Measurements from ENCODE around the gene KCNJ10.
A peak's percentile ranks its signal among the peaks of the same experiment; 100 is the strongest.

The KCNJ10 gene

DNA sequence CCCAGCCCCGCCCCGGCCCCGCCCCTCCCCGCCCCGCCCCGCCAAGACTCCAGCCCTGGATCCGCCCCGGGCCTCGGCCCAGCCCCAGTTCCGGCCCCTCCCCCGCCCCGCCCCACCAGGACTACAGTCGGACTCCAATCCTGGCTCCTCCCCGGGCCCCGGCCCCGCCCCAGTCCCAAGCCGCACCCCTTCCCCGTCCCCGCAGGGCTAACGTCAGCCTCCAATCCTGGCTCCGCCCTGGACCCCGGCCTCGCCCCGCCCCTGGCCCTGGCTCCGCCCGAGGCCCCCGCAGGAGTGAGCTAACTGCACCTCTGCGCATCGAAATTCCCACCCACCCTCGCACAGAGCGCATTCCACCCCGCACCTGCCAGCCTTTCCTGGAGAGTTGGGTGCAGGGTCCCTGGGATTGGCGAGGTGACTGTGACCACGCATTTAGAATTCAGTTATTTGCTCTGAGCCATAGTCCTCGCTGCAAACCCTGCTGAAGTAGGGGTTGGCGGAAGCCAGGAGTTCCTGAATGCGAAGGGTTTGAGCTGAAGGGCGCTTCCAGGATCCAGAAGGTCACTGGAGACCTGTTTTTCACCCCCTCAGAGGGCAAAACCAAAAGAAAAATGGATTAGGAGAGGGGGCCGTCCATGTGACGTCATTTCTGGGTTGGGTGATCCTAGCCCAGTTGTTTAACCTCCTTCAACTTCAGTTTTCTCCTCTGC is 29.0 kb upstream of the KCNJ10 start:
- DNase-seq: peak; percentile 96

DNA sequence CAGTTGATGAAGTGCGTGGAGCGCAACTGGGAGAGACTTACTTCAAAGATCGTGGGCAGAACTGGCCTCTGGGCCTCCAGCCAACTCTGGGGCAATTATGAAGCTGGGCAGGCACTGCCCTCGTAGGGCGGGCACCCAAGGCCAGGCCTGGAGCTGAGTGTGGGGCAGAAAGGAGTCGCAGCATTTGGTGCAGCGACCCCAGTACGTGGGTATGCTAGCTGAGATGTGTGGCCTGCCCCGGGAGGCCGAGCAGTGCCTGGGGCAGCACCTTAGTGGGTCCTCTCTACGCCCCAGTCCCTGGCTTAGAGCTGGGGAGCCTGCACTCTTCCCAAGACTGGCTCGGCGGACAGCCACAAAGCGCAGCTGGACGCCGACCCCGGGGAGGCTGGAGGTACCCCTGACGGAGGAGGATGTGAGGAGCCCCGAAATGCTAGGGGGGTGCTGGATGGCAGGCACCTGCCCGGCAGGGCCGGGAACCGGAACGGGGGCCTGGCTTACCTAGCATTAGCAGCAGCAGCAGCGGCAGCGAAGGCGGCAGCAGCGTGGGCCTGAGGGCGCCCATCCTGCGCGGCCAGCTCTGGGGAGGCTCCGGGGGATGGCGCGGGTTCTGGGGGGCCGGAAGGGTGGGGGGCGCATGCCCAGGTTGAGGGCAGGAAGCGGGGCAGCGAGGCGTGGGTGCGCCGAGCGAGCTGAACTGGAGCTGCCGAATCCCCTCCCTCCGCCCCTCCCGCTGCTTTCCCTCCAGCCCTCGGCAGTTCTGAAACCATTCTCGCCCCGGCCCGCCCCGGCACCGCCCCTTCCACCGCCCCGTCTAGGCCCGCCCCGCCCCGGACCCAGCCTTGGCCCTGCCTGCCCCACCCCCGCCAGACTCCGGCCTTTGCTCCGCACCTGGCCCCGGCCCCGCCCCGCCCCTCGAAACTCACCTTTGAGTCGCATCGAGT is 28.2 kb upstream of the KCNJ10 start, which contains the start of gene IGSF8:
Gene IGSF8 (minus strand): TSS at position 709 of the 941 bp plus-strand sequence. CDS start 147 bp downstream, at position 562.
- DNase-seq: peak; percentile 93

DNA sequence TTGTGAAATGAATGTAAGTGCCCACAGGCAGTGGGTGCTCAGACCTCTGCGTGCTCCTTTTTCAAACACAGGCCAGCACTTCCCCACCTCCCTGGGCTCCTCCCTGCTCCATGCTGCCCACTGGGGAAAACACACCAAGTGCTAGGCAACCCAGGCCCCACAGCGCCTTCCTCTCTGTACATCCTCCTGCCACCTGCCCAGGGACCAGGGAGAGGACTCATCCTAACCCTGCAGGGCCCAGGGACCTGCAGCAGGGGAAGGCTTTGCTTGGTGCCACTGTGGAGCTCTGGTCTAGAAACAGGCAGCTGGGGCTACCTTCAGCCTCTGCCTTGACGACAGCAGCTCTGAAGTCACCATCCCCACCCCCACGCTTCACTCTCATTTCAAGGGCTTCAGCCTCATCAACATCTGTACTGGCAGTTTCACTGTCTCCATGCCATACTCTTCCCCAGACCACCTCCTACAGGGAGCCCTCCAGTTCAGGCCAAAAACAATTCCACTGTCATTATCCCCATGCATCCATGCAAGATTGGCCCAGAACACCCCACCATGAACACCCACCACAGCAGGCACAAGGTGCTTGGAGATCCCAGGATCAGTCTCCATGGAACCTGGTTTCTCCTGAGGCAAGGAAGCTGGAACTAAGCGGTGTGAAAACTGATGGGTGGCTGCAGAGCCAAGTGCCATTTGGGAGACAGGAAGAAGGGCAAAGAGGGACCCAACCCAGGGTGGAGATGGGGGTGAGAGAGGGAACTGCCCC is 27.4 kb upstream of the KCNJ10 start:
- DNase-seq: no peak

DNA sequence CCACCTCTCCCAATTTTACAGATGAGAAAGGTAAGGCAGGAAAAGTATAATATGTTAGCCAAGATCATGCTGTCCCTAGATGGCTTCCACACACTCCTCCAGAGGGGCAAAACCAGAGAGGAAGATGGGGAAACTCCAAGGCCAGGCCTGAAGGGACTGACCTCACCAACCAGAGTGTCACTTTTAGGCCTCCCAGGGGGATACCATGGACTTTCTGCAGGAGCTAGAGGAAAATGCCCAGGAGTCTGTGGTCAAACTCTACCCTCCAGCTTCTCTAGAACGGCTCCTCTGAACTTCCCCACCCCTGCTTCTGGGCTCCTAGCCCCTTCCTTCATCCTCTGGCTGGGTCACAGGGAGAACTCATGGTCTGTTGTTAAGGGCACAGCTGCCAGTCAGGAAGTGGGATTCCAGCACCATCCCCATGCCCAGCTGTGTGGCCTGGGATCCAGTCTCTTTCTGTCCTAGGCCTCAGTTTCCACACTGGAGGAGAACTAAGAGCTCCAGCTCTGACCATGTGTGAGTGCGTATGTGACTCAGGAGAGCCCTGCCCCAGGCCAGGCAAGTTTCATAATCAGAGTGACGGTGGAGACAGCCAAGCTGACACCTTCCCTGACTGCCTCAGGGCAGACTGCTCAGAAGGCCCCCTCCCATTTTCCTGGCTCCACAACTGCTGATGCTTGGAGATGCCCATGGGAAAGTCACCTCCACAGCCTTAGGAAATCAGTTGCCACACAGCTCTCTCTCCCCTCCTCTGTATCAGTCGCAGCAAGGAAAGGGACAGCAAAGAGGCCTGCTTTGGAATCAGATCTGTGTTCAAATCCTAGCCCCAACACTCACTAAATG is 26.5 kb upstream of the KCNJ10 start:
- no peak for DNase-seq

DNA sequence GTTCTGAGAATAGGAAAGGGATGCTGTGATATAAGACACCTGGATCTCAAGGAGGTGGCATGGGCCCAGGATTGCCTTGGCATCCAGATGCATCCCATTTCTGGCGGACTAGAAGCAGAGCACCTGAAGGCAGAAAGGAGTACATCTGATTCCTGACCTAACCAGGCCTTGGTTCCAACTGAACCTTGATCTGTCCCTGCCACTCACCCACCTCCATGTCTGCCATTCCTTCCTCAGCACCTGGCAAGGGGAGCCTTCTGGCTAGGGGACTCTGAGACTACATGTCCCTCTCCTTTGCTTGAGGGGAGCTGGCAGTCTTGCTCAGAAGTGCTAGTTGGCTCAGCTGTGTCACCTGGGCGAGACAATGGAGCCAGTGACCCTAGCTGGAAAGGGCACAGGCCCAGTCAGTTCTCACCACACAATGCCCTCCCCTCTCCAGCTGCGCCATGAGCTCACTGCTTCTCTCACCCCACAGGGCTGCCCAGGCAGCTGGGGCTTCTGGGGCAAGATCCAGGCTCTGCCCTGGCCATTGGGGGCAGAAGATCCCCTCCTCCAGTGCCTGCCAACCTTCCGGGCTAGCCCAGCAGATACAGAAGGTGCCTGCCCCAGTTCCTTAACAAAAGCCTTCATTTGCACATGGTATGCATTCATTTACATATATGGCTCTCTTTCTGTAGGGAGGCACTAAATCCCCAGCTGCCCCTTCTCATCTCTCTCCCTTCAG is 25.6 kb upstream of the KCNJ10 start:
- no peak for DNase-seq

DNA sequence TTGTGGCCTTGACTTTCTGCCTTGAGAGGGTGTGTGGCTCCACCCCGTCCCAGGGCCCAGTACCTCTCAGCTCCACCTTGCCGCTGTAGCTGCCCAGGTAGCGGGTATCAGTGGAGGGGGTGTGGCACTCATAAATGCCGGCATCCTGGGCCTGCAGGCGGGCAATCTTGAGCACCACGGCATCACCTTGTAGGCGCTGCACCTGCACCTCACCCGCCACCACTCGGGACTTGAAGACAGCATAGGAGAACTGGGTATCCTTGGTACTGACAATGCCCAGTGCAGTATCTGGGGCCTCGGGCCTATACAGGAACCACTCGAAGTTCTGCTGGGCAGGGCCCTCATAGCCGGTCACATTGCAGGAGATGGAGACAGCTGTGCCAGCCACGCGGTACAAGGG is 24.8 kb upstream of the KCNJ10 start:
- no peak for DNase-seq

DNA sequence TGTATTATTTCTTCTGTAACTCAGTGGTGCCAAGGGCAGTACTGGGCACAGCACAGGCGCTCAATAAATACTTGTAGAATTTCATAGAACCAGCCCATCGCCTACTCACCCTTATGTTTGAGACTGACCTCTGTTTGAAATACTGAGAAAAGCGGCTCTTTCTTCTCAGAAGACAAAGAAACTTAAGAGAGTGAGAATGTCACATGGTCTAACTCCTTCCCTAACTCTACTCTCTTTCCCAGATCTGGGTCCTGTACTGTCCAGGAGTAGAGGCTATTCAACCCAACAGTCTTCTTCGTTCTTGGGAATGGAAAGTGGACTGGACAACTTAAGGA is 24.3 kb upstream of the KCNJ10 start:
- no peak for DNase-seq

DNA sequence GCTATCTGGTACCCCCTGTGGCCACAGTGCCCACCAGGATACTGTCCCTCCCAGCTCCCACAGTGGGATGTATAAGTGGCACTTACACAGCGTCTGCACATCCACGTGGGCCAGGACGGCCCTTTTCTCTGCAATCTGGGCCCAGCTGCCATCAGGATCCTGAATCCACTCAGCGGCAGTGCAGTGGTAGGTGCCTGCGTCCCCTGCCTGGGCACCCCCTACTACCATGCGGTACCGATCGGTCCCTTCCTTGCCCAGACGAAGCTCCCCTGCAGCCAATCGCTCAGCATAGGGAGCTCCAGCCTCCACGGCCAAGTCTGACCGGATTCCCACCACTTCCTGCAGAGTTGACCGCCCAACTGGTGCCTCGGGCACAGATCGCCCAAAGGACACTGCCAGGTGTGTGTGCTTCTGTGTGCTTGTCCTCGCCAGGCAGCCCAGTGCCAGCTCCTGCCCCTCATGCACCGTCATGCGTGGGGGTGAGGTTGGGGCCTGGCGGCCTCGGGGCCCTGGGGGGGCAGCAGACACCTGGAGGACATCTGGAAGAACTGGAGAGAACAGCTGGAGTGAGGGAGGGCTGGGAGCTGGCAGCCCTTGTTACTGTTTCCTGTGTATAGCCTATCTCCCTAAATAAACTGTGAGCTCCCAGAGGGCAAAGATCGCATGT is 23.8 kb upstream of the KCNJ10 start:
- DNase-seq: no peak

DNA sequence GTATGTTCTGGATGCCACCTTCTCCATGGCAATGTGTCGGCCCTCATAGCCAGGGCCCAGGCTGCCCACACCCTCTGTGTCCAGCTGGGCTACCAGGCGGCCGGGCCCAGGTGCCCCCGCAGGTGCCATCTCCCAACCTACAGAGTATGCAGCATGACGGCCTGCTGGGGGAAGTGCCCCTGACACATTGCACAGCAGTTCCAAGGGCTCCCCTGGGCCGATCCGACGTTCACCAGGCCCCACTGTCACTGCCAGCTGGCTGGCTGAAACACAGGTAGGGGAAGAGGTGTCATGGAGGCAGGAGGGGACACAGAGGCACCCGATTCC is 23.1 kb upstream of the KCNJ10 start:
- no peak for DNase-seq

DNA sequence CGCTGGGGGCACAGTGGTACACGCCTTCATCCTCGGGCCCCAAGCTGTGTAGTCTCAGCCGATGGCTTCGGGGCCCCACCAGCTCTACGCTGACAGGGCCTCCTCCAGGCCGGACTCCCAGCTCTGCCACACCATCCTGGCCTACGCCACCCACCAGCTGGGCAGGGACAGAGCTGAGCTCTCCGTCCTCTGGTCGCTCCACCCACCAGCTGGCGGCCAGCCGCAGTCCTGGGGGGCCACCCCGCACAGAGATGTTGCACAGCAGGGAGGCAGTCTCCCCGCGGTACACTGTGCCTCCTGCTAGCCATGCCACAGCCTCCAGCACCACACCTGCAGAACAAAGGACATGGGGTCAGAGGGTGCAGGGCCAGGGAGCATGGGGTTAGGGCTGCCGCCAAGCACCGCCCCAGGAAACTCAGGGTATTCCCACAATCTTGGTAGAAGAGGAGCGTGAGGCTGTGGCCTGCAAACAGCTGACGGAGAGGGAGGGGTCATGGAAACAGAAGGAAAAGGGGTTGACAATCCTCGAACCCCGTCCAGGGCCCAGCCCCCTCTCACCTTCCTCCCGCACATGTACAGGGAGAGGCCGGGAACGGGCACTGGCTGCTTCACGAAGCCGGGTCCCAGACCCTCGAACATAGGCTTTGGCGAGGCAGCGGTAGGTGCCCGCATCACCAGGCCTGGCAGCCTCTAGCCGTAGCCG is 22.6 kb upstream of the KCNJ10 start:
- DNase-seq: no peak

DNA sequence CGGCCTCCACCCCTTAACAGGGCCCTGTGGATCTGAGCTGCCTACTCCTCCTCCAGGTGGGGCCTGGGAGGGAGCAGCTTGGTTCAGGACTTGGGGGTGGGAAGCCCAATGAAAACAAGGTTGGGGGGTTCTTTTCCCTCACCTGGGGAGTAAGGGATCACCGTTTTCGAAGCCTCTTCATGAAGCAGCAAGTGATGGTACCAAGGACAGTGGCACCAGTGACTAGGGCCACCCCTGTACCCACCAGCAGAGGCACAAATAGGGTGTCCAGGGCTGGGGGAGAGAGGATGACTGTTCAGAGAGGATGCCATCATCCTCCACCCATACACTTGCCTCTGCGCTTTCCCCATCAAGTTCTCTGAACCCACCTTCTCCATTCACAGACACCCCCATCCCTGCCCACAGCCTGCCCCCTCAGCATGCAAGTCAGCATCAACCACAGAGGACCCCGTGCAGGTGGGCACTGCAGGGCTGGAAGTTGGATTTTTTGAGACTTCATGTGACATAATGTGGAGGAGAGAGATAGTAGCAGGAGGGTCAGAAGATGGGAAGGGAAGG is 21.8 kb upstream of the KCNJ10 start:
- DNase-seq: no peak

DNA sequence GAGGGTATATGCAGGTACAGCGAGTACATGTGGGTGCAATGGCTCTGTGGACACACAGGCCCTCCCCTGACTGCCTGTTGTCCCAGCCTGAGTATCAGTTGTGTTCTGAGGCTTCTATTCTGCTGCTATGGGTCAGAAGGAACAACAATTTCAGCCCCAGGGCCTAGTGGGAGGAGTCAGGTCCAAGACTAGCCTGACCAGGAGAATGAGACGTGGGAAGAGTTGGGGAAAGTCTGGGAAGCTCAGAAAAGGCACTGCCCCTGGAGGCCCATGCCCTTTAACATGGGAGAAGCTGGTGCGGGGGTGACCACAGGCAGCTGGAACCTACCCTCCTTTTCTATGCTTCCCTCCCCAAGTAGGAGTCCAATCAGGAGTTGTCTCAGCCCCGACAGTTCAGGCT is 20.8 kb upstream of the KCNJ10 start:
- no peak for DNase-seq

DNA sequence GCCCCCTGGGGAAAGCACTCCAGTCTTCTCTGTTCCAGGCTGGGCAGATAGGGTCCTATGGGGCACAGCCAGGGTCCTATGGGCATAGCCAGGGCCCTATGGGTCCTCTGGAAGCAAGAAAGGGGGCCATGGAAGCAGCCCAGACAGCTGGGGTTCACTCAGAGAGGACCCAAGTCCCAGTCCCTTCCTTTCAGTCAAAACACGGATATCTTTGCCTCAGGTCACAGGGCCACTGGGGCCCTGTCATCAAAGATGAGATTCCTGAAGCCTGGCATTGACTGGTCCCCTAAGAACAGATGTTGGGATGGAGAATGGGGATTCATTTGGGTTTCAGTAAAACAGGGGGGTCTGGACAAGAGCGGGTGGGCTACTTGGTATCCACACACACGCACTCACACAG is 19.9 kb upstream of the KCNJ10 start:
- no peak for DNase-seq

DNA sequence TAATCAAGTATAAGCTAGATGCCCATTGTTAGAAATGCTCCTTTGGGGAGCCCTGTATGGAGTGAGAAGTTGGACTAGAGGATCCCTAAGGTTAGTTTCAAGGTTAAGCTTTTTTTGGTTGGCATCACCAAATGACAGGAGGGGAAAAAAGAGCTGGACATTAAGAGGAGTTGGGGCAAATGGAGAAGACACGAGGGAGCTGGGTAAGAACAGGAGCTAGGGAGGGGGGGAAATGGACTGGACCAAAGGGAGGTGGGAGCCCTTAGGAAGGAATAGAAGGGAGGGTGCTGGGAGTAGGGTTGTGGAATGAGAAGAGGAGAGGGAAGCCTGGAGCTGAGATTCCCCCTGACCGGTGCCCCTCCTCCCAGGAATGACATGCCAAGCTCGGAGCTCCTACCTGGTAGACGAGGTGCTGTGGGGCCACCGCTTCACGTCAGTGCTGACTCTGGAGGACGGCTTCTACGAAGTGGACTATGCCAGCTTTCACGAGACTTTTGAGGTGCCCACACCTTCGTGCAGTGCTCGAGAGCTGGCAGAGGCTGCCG is 17.2 kb upstream of the KCNJ10 start:
- no peak for DNase-seq

DNA sequence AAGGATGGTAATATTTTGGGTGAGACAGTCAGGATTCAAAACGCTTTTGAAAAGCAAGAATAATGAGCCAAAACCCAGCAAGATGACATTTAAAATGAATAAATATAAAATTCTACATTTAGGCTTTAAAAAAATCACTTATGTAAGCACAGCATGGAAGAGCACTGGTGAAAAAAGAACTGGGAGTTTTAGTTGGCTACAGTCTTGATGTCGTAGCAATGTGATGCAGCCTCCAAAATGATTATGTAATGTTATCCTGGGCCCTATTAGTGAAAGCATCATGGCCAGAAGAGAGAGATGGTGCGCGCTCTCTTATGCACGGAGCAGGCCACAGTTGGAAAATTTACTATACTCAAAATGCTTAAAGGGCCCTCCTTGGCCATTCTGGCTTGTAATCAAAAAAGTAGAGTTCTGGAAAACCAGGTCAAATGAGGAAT is 16.5 kb upstream of the KCNJ10 start:
- no peak for DNase-seq

DNA sequence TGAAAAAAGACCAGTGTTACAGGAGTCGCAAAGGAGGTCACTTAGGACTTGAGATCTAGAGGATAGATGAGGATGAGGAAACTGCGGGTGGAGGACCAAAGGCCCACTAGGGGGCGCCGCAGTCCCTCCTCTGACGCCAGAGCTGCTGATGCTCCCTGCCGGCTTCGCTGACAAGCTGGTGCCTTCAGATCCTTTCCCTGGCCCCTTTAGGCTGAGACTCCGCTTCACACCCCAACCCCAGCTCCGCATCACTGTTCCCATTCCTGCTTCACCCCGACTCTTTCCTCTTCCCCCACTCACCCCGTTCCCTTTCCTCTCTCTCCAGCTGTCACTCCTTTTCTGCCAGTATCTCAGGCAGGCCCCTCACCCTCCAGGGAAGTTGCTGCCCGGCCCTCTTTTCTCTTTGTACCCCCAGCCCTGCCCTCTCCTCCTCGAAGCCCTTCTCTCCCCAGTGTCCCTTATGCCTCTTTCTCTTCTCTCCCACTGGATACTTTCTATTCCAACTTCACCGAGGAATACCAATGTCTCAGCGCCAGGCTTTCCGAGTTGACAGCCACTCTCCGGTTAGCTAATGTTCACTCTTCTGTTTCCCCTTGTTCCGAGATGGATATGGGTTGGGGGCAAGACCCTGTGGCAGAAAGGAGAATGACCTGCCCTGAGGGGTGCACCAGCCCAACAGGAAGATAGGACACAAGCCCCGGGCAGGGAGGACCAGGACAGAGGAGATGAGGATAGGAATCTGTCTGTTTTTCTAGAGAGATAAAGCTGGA is 15.9 kb upstream of the KCNJ10 start:
- DNase-seq: peak; percentile 25

DNA sequence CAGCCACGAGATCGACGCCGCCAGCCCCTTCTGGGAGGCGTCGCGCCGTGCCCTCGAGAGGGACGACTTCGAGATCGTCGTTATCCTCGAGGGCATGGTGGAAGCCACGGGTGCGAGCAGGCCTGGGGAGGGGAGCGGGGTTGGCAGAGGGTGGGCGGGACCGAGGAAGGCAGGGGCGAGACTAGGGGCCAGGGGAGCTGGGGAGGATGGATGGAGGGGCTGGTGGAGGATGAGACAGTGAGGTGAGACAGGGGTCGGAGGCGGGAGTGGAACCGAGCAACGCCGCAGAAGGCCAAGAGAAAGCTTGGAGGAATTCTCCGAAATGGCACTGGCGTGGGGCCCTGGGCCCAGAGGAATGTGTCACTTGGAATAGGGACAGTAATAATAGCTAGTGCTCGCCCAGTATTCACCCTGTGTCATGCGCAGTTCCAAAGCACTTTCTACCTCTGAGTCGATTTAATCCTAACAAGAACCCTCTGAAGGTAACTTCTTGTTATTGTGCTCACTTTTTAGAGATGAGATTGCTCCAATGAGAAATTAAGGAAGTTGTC is 14.9 kb upstream of the KCNJ10 start:
- DNase-seq: no peak

DNA sequence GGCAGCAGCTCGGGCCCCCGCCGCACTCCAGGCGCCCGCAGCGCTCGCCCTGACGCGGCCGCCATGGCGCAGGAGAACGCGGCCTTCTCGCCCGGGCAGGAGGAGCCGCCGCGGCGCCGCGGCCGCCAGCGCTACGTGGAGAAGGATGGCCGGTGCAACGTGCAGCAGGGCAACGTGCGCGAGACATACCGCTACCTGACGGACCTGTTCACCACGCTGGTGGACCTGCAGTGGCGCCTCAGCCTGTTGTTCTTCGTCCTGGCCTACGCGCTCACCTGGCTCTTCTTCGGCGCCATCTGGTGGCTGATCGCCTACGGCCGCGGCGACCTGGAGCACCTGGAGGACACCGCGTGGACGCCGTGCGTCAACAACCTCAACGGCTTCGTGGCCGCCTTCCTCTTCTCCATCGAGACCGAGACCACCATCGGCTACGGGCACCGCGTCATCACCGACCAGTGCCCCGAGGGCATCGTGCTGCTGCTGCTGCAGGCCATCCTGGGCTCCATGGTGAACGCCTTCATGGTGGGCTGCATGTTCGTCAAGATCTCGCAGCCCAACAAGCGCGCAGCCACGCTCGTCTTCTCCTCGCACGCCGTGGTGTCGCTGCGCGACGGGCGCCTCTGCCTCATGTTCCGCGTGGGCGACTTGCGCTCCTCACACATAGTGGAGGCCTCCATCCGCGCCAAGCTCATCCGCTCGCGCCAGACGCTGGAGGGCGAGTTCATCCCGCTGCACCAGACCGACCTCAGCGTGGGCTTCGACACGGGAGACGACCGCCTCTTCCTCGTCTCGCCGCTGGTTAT is 14.2 kb upstream of the KCNJ10 start:
- DNase-seq: peak; percentile 61

All from NCI-H187 treated with DMSO at 0.1 percent for 48 hours (cell line).